Esophagus squamous epithelium (tissue), 5 donors: ENCODE data around the gene GET4. TPM values are rescaled to one million over a fixed set of nuclear protein-coding genes. Genes with fewer than 3 reads are reported as not detected.
A peak's percentile ranks its signal among the peaks of the same experiment; 100 is the strongest.
"Not testable (repeated sequence)": the region's sequence is repeated elsewhere in the genome, so short reads cannot be mapped to it uniquely, and the experiment has no call there.

Experiments
- DNase-seq: peaks from one replicate; lab custom pipeline; 2025; lab: John Stamatoyannopoulos, UW
- H3K27ac ChIP-seq, 4 donors: fragments of 200-600 bp; sonication (generic); one replicate each; pipeline ENCODE4 v1.5.1; 2016 to 2019; ENCODE audit warnings: mild to moderate bottlenecking in 1 of 4
- H3K27me3 ChIP-seq, 4 donors: fragments of 200-600 bp; sonication (generic); 1 replicate in 3 of 4; 2 replicates in 1 of 4; pipeline versions ENCODE4 v1.5.1 to v1.6.0; 2017 to 2021; ENCODE audit warnings: antibody characterized with exemption in 1 of 4
- H3K36me3 ChIP-seq, 3 donors: fragments of 200-600 bp; sonication (generic); one replicate each; pipeline ENCODE4 v1.5.1; 2016 to 2019
- H3K4me1 ChIP-seq, 3 donors: fragments of 200-600 bp; sonication (generic); one replicate each; pipeline ENCODE4 v1.5.1; 2017 to 2019
- H3K4me3 ChIP-seq, 4 donors: fragments of 200-600 bp; sonication (generic); 1 replicate in 3 of 4; 2 replicates in 1 of 4; pipeline ENCODE4 v1.5.1; 2016 to 2019; ENCODE audit warnings: mild to moderate bottlenecking in 2 of 4, moderate library complexity in 1 of 4
- H3K9me3 ChIP-seq, 3 donors: fragments of 200-600 bp; sonication (generic); one replicate each; pipeline ENCODE4 v1.5.1; 2016 to 2019
- CTCF ChIP-seq, 6 experiments: fragments of 450-650 bp in 4 of 6; fragments of 200-600 bp in 2 of 6; sonication (generic) in 2 of 6; IDR thresholded peaks; one replicate each; pipeline ENCODE4 v1.5.1; 2016 to 2019; ENCODE audit warnings: antibody characterized with exemption in 6 of 6, mild to moderate bottlenecking in 4 of 6, moderate library complexity in 4 of 6
- POLR2A ChIP-seq, 4 donors: fragments of 450-650 bp; IDR thresholded peaks; one replicate each; pipeline ENCODE4 v1.6.1; 2017; ENCODE audit warnings: antibody characterized with exemption in 4 of 4, mild to moderate bottlenecking in 4 of 4, moderate library complexity in 3 of 4
- WGBS, 2 donors: methylation state at CpG; one replicate each; pipeline ENCODE4 v1.1.5; 2018; 5-methylcytosine and 5-hydroxymethylcytosine counted together
- intact Hi-C: fragments of 100-400 bp; cut with DNase I; formaldehyde crosslinking; loops from one replicate; pipeline ENCODE4 v1.15.0; 2022
- total RNA-seq, 4 donors: library from RNA; depleted of rRNA; stranded (reverse); fragments of >200 nt; gene quantifications; one replicate each; pipeline ENCODE4 v1.1.0, GENCODE V29; 2016
- donor health status: DM: yes; HTN: yes; CAD: no.

The GET4 gene
- total RNA-seq, 4 donors from 2014 or later, result 22.3 to 29.6 (median 27.8) TPM

- no peak for DNase-seq
- peaks cover 22 to 98% (median 23%) of the 10 kb centered on the region in 3 donors for H3K36me3 ChIP-seq
- no peaks in the 10 kb centered on the region for H3K27me3 ChIP-seq
- no peaks in the 10 kb centered on the region for H3K9me3 ChIP-seq
- H3K4me3 ChIP-seq, result no peak overlapping the region
- TF ChIP-seq POLR2A (IDR thresholded peaks at IDR 0.05) (no peak), CTCF (IDR thresholded peaks at IDR 0.05) (no peak)
- H3K4me1 ChIP-seq, result peaks cover 0 to 14% (median 8%) of the 10 kb centered on the region in 3 donors
- WGBS, 2 donors, result 88 to 95% methylated on average over 7 to 11 of the region's 15 CpGs
- intact Hi-C loops, result no loop called here
- H3K27ac ChIP-seq, result peak overlapping the region in 1 of 4 donors; percentile 9
Observed at GRCh38 chr7:844514-844913, 31.8 kb upstream of the GET4 start.

- WGBS, 2 donors, result 86 to 89% methylated on average over 18 to 21 of the region's 22 CpGs
- DNase-seq, result no peak
- Histone ChIP-seq H3K4me3 (no peak overlapping the region), H3K4me1 (peaks cover 0 to 14% (median 8%) of the 10 kb centered on the region in 3 donors), H3K9me3 (no peaks in the 10 kb centered on the region), H3K36me3 (peaks cover 20 to 98% (median 24%) of the 10 kb centered on the region in 3 donors), H3K27ac (no peak overlapping the region), H3K27me3 (no peaks in the 10 kb centered on the region)
- TF ChIP-seq CTCF (IDR thresholded peaks at IDR 0.05) (no peak), POLR2A (IDR thresholded peaks at IDR 0.05) (no peak)
- intact Hi-C loops, result no loop called here
Observed at GRCh38 chr7:845091-845490, 31.3 kb upstream of the GET4 start.

GRCh38 chr7:845731-846130 lies 30.6 kb upstream of the GET4 start:
- H3K27me3 ChIP-seq, result no peaks in the 10 kb centered on the region
- H3K36me3 ChIP-seq, result peaks cover 18 to 98% (median 22%) of the 10 kb centered on the region in 3 donors
- no peak overlapping the region for H3K27ac ChIP-seq
- no peaks in the 10 kb centered on the region for H3K9me3 ChIP-seq
- TF ChIP-seq POLR2A (IDR thresholded peaks at IDR 0.05) (no peak), CTCF (IDR thresholded peaks at IDR 0.05) (no peak)
- 95 to 97% methylated on average over 11 of the region's 11 CpGs for WGBS, 2 donors
- intact Hi-C loops, result no loop called here
- H3K4me3 ChIP-seq, result no peak overlapping the region
- no peak for DNase-seq
- H3K4me1 ChIP-seq, result peaks cover 0 to 14% (median 8%) of the 10 kb centered on the region in 3 donors

GRCh38 chr7:846958-847650 lies 29.2 kb upstream of the GET4 start:
- Histone ChIP-seq H3K36me3 (peaks cover 18 to 98% (median 26%) of the 10 kb centered on the region in 3 donors), H3K27ac (peak overlapping the region in 1 of 4 donors; percentile 2)
- H3K4me3 ChIP-seq, H3K9me3 ChIP-seq, H3K27me3 ChIP-seq, H3K4me1 ChIP-seq, intact Hi-C loops, DNase-seq: not testable (repeated sequence)
- WGBS, 2 donors, result 92 to 93% methylated on average over 8 to 12 of the region's 37 CpGs

GRCh38 chr7:847728-848127 lies 28.6 kb upstream of the GET4 start:
- peaks cover 14 to 98% (median 26%) of the 10 kb centered on the region in 3 donors for H3K36me3 ChIP-seq
- H3K27ac ChIP-seq, H3K9me3 ChIP-seq, H3K4me3 ChIP-seq, H3K27me3 ChIP-seq, intact Hi-C loops, H3K4me1 ChIP-seq, DNase-seq: not testable (repeated sequence)
- WGBS, 2 donors, result 77 to 90% methylated on average over 2 to 9 of the region's 28 CpGs

GRCh38 chr7:849145-849544 lies 27.2 kb upstream of the GET4 start:
- no peak overlapping the region for H3K27ac ChIP-seq
- no peak for TF ChIP-seq CTCF (IDR thresholded peaks at IDR 0.05)
- TF ChIP-seq POLR2A (IDR thresholded peaks at IDR 0.05), result no peak
- intact Hi-C loops, result no loop called here

More at GRCh38 chr7:849145-849544, 27.2 kb upstream of the GET4 start:
- WGBS, 2 donors, result 84 to 94% methylated on average over 12 to 13 of the region's 14 CpGs
- no peaks in the 10 kb centered on the region for H3K4me1 ChIP-seq
- no peaks in the 10 kb centered on the region for H3K9me3 ChIP-seq
- H3K36me3 ChIP-seq, result peaks cover 9 to 98% (median 34%) of the 10 kb centered on the region in 3 donors
- no peaks in the 10 kb centered on the region for H3K27me3 ChIP-seq
- no peak for DNase-seq
- no peak overlapping the region for H3K4me3 ChIP-seq
